Loucy (cell line): ENCODE measurements around the gene CDK16.

Experiments
- EZH2phosphoT487 ChIP-seq: fragments of 200-600 bp; IDR thresholded peaks from 2 replicates; pipeline ENCODE4 v1.6.1; 2018; ENCODE audit warnings: antibody characterized with exemption, mild to moderate bottlenecking, moderate library complexity, borderline replicate concordance
- TF ChIP-seq, protein P1 (sequence below): fragments of 200-600 bp; sonication (generic); conservative IDR thresholded peaks from 2 replicates; pipeline ENCODE4 v1.5.1; 2014; ENCODE audit warnings: mild to moderate bottlenecking, antibody characterized with exemption, low read length

DNA sequence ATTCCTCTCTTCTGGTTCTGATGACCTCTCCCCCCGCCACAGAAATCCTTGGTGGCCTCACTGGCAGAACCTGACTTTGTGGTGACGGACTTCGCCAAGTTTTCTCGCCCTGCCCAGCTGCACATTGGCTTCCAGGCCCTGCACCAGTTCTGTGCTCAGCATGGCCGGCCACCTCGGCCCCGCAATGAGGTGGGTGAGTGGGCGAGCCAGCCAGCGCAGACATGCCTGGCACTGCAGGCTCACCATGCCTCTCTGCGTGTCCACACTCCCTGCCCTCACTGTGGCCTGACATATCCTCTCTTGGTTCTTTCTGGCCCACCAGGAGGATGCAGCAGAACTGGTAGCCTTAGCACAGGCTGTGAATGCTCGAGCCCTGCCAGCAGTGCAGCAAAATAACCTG is 16.2 kb upstream of the CDK16 start:
- TF ChIP-seq, protein P1, sequence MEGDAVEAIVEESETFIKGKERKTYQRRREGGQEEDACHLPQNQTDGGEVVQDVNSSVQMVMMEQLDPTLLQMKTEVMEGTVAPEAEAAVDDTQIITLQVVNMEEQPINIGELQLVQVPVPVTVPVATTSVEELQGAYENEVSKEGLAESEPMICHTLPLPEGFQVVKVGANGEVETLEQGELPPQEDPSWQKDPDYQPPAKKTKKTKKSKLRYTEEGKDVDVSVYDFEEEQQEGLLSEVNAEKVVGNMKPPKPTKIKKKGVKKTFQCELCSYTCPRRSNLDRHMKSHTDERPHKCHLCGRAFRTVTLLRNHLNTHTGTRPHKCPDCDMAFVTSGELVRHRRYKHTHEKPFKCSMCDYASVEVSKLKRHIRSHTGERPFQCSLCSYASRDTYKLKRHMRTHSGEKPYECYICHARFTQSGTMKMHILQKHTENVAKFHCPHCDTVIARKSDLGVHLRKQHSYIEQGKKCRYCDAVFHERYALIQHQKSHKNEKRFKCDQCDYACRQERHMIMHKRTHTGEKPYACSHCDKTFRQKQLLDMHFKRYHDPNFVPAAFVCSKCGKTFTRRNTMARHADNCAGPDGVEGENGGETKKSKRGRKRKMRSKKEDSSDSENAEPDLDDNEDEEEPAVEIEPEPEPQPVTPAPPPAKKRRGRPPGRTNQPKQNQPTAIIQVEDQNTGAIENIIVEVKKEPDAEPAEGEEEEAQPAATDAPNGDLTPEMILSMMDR, result no peak
- no peak for TF ChIP-seq EZH2phosphoT487
